ENCODE data around the gene SEMA4D.
"Not testable (repeated sequence)": the region's sequence is repeated elsewhere in the genome, so short reads cannot be mapped to it uniquely, and the experiment has no call there.

Gene SEMA4D

DNA sequence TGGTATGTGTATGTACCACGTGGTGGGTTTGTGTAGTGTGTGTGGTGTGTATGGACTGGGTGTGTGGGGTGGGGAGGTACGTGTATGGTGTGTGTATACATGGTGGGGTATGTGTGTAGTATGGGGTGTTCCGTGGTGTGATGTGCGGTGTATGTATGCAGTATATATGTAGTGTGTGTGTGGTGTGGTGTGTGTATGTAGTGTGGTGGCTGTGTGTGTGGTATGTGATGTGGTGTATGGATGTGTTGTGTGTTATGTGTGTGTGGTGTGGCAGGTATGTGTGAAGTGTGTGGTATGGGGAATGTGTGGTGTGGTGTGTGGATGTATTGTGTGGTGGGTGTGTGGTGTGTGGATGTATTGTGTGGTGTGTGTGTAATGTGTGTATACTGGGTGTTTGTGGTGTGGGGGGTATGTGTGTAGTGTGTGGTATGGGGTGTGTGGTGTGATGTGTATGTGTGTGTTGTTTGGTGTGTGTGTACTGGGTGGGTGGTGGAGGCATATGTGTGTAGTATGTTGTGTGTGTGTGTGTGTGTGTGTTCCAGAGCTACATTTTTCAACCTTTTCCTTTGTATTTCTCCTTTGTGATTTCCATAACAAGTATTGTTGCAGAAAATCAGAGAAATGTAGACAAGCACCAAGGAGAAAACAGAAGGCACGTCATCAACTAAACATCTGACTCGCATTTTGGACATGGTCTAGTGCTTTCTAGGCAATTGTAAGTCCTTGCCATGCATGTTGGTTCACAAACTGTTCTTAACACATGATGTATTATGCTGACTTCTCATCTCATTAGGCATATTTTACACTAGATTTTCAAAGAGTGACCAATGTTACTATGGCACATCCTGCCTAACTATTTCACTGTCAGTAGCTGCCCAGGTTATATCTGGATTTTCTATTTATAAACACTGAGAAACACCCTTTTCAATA is 13.2 kb downstream of the SEMA4D start:
- no peaks in the 10 kb centered on the region for H3K27me3 Mint-ChIP-seq
- H3K9me3 Mint-ChIP-seq: no peaks in the 10 kb centered on the region
- H3K27ac Mint-ChIP-seq: peak overlapping the region; percentile 86
- ATAC-seq: peak; percentile 72
- peaks cover 39% of the 10 kb centered on the region for H3K36me3 Mint-ChIP-seq
- H3K4me3 Mint-ChIP-seq: peak overlapping the region; percentile 86
- H3K4me1 Mint-ChIP-seq: peaks cover 89% of the 10 kb centered on the region

- no peaks in the 10 kb centered on the region for H3K27me3 Mint-ChIP-seq
- H3K27ac Mint-ChIP-seq: peak overlapping the region; percentile 86
- ATAC-seq: peak; percentile 96
- peak overlapping the region; percentile 86 for H3K4me3 Mint-ChIP-seq
- no peaks in the 10 kb centered on the region for H3K9me3 Mint-ChIP-seq
- peaks cover 39% of the 10 kb centered on the region for H3K36me3 Mint-ChIP-seq
- peaks cover 88% of the 10 kb centered on the region for H3K4me1 Mint-ChIP-seq
Measured at GRCh38 chr9:89483592-89484474, 14.1 kb downstream of the SEMA4D start.

DNA sequence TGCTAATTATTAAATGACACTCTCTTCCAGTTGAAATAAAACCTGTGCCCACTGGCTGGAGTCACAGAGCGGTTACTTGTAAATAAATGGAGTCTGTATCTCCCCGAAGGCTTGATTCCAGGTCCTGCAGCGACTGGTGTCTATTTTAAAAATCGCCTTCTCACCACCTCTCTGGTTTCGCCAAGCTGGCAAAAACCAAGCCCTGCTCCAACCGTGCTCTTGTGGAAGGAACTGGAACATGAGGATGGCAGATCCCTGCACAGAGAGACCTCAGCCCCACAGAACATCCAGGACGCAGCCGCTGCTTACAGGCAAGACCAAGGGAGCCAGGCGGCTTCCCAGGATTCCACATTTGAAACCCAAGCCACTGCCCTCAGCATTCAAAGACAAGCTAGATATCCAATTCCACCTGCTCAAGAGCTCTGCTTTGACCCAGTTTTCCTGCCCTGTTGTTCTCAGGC is 15.0 kb downstream of the SEMA4D start:
- Mint-ChIP-seq H3K27me3 (no peaks in the 10 kb centered on the region), H3K4me3 (peak overlapping the region; percentile 86), H3K27ac (peak overlapping the region; percentile 86), H3K4me1 (peaks cover 89% of the 10 kb centered on the region), H3K9me3 (no peaks in the 10 kb centered on the region), H3K36me3 (peaks cover 40% of the 10 kb centered on the region)
- ATAC-seq: no peak

DNA sequence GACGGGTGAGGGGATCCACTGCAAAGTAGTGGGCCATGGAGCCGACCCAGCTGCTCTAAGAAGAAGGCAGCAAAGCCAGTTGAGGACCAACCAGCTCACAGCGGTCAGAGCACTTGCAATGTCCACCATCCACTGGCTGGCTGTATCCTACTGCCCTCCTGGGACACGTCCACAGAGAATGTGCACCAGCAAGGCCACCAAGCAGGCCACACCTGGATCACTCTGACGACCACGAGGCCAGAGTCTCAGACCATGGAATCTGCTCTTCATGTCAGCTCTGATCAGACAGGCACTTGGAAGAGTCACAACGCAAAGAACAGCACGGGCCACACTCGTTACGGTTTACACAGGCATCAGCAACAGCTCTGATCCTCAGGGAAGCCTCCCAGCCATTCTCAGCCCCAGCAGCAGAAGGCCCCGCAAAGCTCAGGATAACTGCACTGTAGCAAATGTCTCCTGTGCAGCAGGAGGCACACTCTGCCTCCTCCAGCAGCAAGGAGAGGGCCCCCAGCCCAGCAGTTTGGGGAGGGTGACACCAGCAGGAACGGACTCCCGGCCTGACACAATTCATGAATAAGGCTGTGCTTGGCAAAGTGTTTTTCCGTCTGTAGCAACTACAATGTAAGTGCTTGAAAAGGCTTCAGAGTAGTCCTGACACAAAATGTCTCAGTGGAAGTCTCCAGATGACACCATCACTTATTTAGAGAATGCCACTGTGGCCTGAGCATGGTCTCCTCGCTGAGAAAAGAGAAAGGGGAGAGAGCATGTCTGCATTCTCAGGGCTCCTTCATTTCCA is 15.7 kb downstream of the SEMA4D start:
- peaks cover 89% of the 10 kb centered on the region for H3K4me1 Mint-ChIP-seq
- ATAC-seq: no peak
- no peaks in the 10 kb centered on the region for H3K27me3 Mint-ChIP-seq
- no peak overlapping the region for H3K4me3 Mint-ChIP-seq
- no peaks in the 10 kb centered on the region for H3K9me3 Mint-ChIP-seq
- peaks cover 41% of the 10 kb centered on the region for H3K36me3 Mint-ChIP-seq
- peak overlapping the region; percentile 86 for H3K27ac Mint-ChIP-seq

- Mint-ChIP-seq H3K36me3 (peaks cover 43% of the 10 kb centered on the region), H3K27ac (peak overlapping the region; percentile 86), H3K27me3 (no peaks in the 10 kb centered on the region), H3K4me1 (peaks cover 89% of the 10 kb centered on the region), H3K4me3 (no peak overlapping the region), H3K9me3 (no peaks in the 10 kb centered on the region)
- no peak for ATAC-seq
Measured at GRCh38 chr9:89481538-89481915, 16.4 kb downstream of the SEMA4D start.

DNA sequence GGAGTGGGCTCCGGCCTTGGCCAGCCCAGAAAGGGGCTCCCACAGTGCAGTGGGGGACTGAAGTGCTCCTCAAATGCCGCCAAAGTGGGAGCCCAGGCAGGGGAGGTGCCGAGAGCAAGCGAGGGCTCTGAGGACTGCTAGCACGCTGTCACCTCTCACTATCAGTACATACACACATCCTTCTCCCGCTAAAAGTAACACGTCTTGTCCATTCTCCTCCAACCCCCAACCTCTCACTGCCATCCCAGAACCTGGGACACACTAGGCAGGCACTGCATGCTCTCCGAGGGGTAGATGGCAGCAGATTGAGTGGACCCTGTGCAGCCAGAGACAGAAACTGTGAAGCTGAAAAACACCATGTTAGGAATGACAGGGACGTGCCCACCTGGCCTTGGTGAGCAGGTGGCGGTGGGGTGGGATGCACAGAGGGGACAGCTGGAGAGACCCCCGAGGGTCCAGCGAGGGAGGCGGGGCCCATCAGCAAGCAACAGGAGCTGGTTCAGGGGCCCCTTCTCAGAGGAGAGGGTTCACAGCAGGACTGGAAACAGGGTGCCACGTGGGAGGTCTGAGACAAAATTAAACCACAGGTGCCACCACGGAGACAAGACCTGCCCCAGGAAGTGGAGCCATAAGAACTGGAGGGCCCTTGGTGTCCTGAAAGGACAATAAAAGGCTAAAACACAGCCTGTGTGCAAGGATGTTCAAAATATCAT is 16.9 kb downstream of the SEMA4D start:
- Mint-ChIP-seq H3K4me3 (no peak overlapping the region), H3K36me3 (peaks cover 40% of the 10 kb centered on the region)

DNA sequence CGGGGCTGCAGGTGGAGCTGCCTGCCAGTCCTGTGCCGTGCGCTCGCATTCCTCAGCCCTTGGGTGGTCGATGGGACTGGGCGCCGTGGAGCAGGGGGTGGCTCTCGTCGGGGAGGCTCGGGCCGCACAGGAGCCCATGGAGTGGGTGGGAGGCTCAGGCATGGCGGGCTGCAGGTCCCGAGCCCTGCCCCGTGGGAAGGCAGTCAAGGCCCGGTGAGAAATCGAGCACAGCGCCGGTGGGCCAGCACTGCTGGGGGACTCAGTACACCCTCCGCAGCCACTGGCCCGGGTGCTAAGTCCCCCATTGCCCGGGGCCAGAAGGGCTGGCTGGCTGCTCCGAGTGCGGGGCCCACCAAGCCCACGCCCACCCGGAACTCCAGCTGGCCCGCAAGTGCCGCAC is 17.5 kb downstream of the SEMA4D start:
- peaks cover 37% of the 10 kb centered on the region for H3K36me3 Mint-ChIP-seq
- not testable (repeated sequence) for H3K4me3 Mint-ChIP-seq, H3K27me3 Mint-ChIP-seq, ATAC-seq, H3K9me3 Mint-ChIP-seq
- H3K27ac Mint-ChIP-seq: peak overlapping the region; percentile 86
- peaks cover 90% of the 10 kb centered on the region for H3K4me1 Mint-ChIP-seq

More for the DNA sequence above, 16.9 kb downstream of the SEMA4D start:
- H3K9me3 Mint-ChIP-seq: no peaks in the 10 kb centered on the region
- peaks cover 89% of the 10 kb centered on the region for H3K4me1 Mint-ChIP-seq
- H3K27me3 Mint-ChIP-seq: no peaks in the 10 kb centered on the region
- peak overlapping the region; percentile 86 for H3K27ac Mint-ChIP-seq
- no peak for ATAC-seq

DNA sequence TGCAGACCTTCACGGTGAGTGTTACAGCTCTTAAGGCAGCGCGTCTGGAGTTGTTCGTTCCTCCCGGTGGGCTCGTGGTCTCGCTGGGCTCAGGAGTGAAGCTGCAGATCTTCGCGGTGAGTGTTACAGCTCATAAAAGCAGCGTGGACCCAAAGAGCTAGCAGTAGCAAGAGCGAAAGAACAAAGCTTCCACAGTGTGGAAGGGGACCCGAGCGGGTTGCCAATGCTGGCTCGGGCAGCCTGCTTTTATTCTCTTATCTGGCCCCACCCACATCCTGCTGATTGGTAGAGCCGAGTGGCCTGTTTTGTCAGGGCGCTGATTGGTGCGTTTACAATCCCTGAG is 18.3 kb downstream of the SEMA4D start:
- not testable (repeated sequence) for H3K4me3 Mint-ChIP-seq, H3K9me3 Mint-ChIP-seq
- peaks cover 35% of the 10 kb centered on the region for H3K36me3 Mint-ChIP-seq

DNA sequence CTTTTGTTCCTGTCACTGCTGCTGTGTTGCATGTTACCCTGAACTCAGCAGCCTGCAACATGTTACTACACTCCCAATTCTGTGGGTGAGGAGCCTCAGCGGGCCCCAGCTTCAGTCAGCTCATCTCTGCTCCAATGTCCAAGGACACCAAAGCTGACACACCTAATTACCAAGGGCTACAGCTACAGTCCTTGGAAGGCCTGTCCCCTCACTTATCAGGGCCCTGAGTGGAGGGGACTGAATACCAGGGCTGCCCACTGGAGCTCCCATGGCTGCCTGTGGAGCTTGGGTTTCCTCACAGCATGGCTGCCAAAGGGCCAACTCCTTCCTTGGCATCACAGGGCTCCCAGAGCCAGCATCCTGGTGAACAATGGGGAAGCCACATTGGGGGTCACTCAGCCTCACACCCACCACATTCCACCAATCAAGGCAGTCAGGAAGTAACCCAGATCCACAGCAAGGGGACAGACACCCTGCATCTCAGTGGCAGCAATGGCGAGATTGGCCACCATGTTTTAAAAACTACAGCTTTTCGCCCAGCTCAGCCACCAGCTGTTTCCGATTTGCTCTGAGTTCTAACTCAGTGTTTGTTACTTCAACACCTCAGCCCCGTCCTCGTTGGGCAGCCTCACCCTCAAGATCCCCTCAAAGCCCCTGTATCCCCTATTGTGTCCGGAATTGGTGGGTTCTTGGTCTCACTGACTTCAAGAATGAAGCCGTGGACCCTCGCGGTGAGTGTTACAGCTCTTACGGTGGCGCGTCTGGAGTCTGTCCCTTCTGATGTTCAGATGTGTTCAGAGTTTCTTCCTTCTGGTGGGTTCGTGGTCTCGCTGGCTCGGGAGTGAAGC is 18.9 kb downstream of the SEMA4D start:
- Mint-ChIP-seq H3K9me3 (no peaks in the 10 kb centered on the region), H3K27ac (peak overlapping the region; percentile 71), H3K27me3 (no peaks in the 10 kb centered on the region), H3K36me3 (peaks cover 31% of the 10 kb centered on the region), H3K4me3 (no peak overlapping the region), H3K4me1 (peaks cover 81% of the 10 kb centered on the region)
- ATAC-seq: no peak

More for the DNA sequence above, 18.3 kb downstream of the SEMA4D start:
- H3K27ac Mint-ChIP-seq, ATAC-seq, H3K27me3 Mint-ChIP-seq: not testable (repeated sequence)
- peaks cover 85% of the 10 kb centered on the region for H3K4me1 Mint-ChIP-seq

- H3K36me3 Mint-ChIP-seq: peaks cover 37% of the 10 kb centered on the region
Measured at GRCh38 chr9:89477811-89478630, 19.9 kb downstream of the SEMA4D start.

DNA sequence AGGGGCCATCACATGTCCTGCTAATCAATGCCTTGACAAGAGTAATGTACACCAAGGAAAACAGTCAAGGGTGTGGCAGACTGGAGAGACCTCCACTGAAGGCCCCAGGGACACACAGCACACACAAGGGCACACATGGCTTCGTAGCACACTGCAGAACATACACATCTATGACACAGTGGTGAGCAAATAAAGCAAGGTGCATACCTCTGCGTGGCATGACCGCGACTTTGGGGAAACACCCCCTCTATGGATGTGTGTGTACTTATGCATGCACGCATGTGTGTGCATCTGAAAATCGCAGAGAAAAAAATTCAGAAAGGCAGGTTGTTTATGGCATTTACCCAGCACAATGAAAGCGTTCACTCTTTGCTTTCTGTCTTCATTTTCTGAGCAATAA is 20.5 kb downstream of the SEMA4D start:
- no peak for ATAC-seq

More at GRCh38 chr9:89477811-89478630, 19.9 kb downstream of the SEMA4D start:
- Mint-ChIP-seq H3K27me3 (no peaks in the 10 kb centered on the region), H3K4me1 (peaks cover 78% of the 10 kb centered on the region), H3K4me3 (peak overlapping the region; percentile 14), H3K27ac (peak overlapping the region; percentile 71), H3K9me3 (no peaks in the 10 kb centered on the region)
- ATAC-seq: no peak

GRCh38 chr9:89476546-89476945 is 21.4 kb downstream of the SEMA4D start:
- peaks cover 48% of the 10 kb centered on the region for H3K36me3 Mint-ChIP-seq
- H3K4me1 Mint-ChIP-seq: peaks cover 76% of the 10 kb centered on the region
- no peak for ATAC-seq
- H3K27me3 Mint-ChIP-seq: no peaks in the 10 kb centered on the region
- no peak overlapping the region for H3K27ac Mint-ChIP-seq
- H3K4me3 Mint-ChIP-seq: no peak overlapping the region
- no peaks in the 10 kb centered on the region for H3K9me3 Mint-ChIP-seq

More for the DNA sequence above, 20.5 kb downstream of the SEMA4D start:
- peaks cover 77% of the 10 kb centered on the region for H3K4me1 Mint-ChIP-seq
- H3K9me3 Mint-ChIP-seq: no peaks in the 10 kb centered on the region
- peaks cover 42% of the 10 kb centered on the region for H3K36me3 Mint-ChIP-seq
- H3K4me3 Mint-ChIP-seq: peak overlapping the region; percentile 14
- H3K27ac Mint-ChIP-seq: peak overlapping the region; percentile 71
- no peaks in the 10 kb centered on the region for H3K27me3 Mint-ChIP-seq

- Mint-ChIP-seq H3K27ac (no peak overlapping the region), H3K4me3 (no peak overlapping the region), H3K27me3 (no peaks in the 10 kb centered on the region), H3K36me3 (peaks cover 48% of the 10 kb centered on the region), H3K4me1 (peaks cover 76% of the 10 kb centered on the region), H3K9me3 (no peaks in the 10 kb centered on the region)
- no peak for ATAC-seq
Measured at GRCh38 chr9:89475891-89476440, 21.9 kb downstream of the SEMA4D start.
